MCF 10A (cell line): ENCODE results near the gene HOXA7. TPM values are rescaled to one million over a fixed set of nuclear protein-coding genes. Genes with fewer than 3 reads are reported as not detected.

Experiments
- BruUV-seq: library from RNA; stranded (reverse); fragments of 400-500 nt; replicated peaks from 2 replicates; lab custom pipeline; 2021; lab: Mats Ljungman, UMichigan
- CTCF ChIA-PET: fragments of 300-600 bp; sonication (Branson Sonifier 250); formaldehyde crosslinking; extraction: SDS; loops from one replicate; lab custom pipeline; 2021; ENCODE audit warnings: antibody characterized with exemption, inconsistent platforms; lab: Yijun Ruan, JAX
- POLR2A ChIA-PET: fragments of 300-600, 350-650 bp; sonication (Branson Sonifier 250); formaldehyde crosslinking; extraction: SDS; loops from one replicate; lab custom pipeline; 2020; ENCODE audit warnings: antibody characterized with exemption, inconsistent platforms; lab: Yijun Ruan, JAX
- DNase-seq: peaks from one replicate; pipeline ENCODE4 v3.0.0-alpha.2; 2018; ENCODE audit not compliant: unreplicated experiment
- H3K27ac Mint-ChIP-seq: one replicate; pipeline ENCODE4 v1.8.0; 2022; ENCODE audit warnings: mild to moderate bottlenecking, low read depth, mixed read lengths; ENCODE audit not compliant: unreplicated experiment
- H3K27me3 Mint-ChIP-seq: one replicate; pipeline ENCODE4 v1.8.0; 2022; ENCODE audit warnings: mixed read lengths; ENCODE audit not compliant: insufficient read depth, unreplicated experiment
- H3K36me3 Mint-ChIP-seq: one replicate; pipeline ENCODE4 v1.8.0; 2022; ENCODE audit warnings: mild to moderate bottlenecking, moderate library complexity, mixed read lengths; ENCODE audit not compliant: insufficient read depth, unreplicated experiment
- H3K4me1 Mint-ChIP-seq: one replicate; pipeline ENCODE4 v1.8.0; 2022; ENCODE audit warnings: mixed read lengths; ENCODE audit not compliant: insufficient read depth, unreplicated experiment
- H3K4me3 Mint-ChIP-seq: one replicate; pipeline ENCODE4 v1.8.0; 2022; ENCODE audit warnings: mild to moderate bottlenecking, moderate library complexity, mixed read lengths; ENCODE audit not compliant: unreplicated experiment
- H3K9me3 Mint-ChIP-seq: one replicate; pipeline ENCODE4 v1.8.0; 2022; ENCODE audit warnings: mixed read lengths; ENCODE audit not compliant: unreplicated experiment
- CTCF ChIP-seq: fragments of 200-600 bp; IDR thresholded peaks from one replicate; pipeline ENCODE4 v1.8.0; 2022; ENCODE audit warnings: antibody characterized with exemption, mild to moderate bottlenecking; ENCODE audit not compliant: unreplicated experiment
- intact Hi-C: fragments of 100-400 bp; cut with micrococcal nuclease; formaldehyde crosslinking; loops from 2 replicates; pipeline ENCODE4 v1.14.1; 2022
- total RNA-seq: library from RNA; stranded (reverse); gene quantifications from 2 replicates; pipeline ENCODE4 v1.2.3, GENCODE V29; 2022

Gene HOXA7
- total RNA-seq, 1 experiment from 2014 or later = 0.44 TPM

- peaks cover 15% of the 10 kb centered on the region for H3K4me1 Mint-ChIP-seq
- no peaks in the 10 kb centered on the region for H3K27me3 Mint-ChIP-seq
- no TSS peak for BruUV-seq
- no peak for DNase-seq
- H3K36me3 Mint-ChIP-seq = peaks cover 31% of the 10 kb centered on the region
- no peaks in the 10 kb centered on the region for H3K9me3 Mint-ChIP-seq
- ChIA-PET POLR2A (interaction anchor here (0.6 to 15.3 kb wide), 11 partner anchors 8 to 272 kb away, joined by 3 to 485 read pairs (median 30); partner anchors contain the start of genes HOXA1, HOXA5 and SKAP2), CTCF (interaction anchor here (0.5 to 4.2 kb wide), 4 partner anchors 12 to 264 kb away, joined by 3 to 19 read pairs (median 4); no protein-coding TSS in a partner anchor)
- H3K27ac Mint-ChIP-seq = peak overlapping the region; percentile 98
- TF ChIP-seq CTCF = no peak
- H3K4me3 Mint-ChIP-seq = peak overlapping the region; percentile 94
- intact Hi-C loops = no loop called here
These were observed 33.4 kb downstream of the HOXA7 start for GRCh38 chr7:27123007-27123476.

GRCh38 chr7:27122077-27122910 lies 34.2 kb downstream of the HOXA7 start:
- Mint-ChIP-seq H3K4me3 (peak overlapping the region; percentile 94), H3K27ac (peak overlapping the region; percentile 98), H3K27me3 (no peaks in the 10 kb centered on the region), H3K36me3 (peaks cover 31% of the 10 kb centered on the region), H3K4me1 (peaks cover 15% of the 10 kb centered on the region), H3K9me3 (no peaks in the 10 kb centered on the region)
- TF ChIP-seq CTCF = no peak
- POLR2A ChIA-PET = interaction anchor here (0.6 to 15.3 kb wide), 15 partner anchors 8 to 272 kb away, joined by 3 to 485 read pairs (median 12); partner anchors contain the start of genes HOXA1, HOXA5, HOXA9 and SKAP2
- CTCF ChIA-PET = interaction anchor here (1.0 to 4.2 kb wide), 8 partner anchors 11 to 266 kb away, joined by 3 to 19 read pairs (median 5); no protein-coding TSS in a partner anchor
- intact Hi-C loops = no loop called here
- TSS peak; percentile 54 for BruUV-seq
- peak; percentile 33 for DNase-seq

- intact Hi-C loops = no loop called here
- no peak for DNase-seq
- BruUV-seq = no TSS peak
- Mint-ChIP-seq H3K27me3 (no peaks in the 10 kb centered on the region), H3K4me1 (peaks cover 15% of the 10 kb centered on the region), H3K27ac (peak overlapping the region; percentile 98), H3K36me3 (peaks cover 31% of the 10 kb centered on the region), H3K4me3 (peak overlapping the region; percentile 94), H3K9me3 (no peaks in the 10 kb centered on the region)
- ChIA-PET CTCF (interaction anchor here (1.0 to 4.2 kb wide), 8 partner anchors 11 to 268 kb away, joined by 3 to 19 read pairs (median 5); no protein-coding TSS in a partner anchor), POLR2A (interaction anchor here (0.7 to 15.3 kb wide), 11 partner anchors 9 to 271 kb away, joined by 3 to 485 read pairs (median 30); partner anchors contain the start of genes HOXA1, HOXA5, HOXA9 and SKAP2)
- no peak for TF ChIP-seq CTCF
These were observed 34.8 kb downstream of the HOXA7 start for GRCh38 chr7:27121684-27122076.
